Thoracic aorta (tissue), 2 donors: ENCODE results near the gene PBXIP1. TPM values are rescaled to one million over a fixed set of nuclear protein-coding genes. Genes with fewer than 3 reads are reported as not detected.

Experiments
- ATAC-seq: fragments of 150-250 bp; one replicate; pipeline ENCODE4 v1.8.0; 2017; ENCODE audit warnings: low read depth; ENCODE audit not compliant: insufficient number of reproducible peaks, low FRiP score
- DNase-seq: peaks from one replicate; pipeline ENCODE4 v3.0.0-alpha.2; 2020; ENCODE audit warnings: low spot score
- H3K27ac ChIP-seq, 2 donors: fragments of 200-600 bp; sonication (generic); 1 replicate in 1 of 2; 2 replicates in 1 of 2; pipeline ENCODE4 v1.5.1; 2016; ENCODE audit warnings: mild to moderate bottlenecking in 2 of 2, moderate library complexity in 2 of 2
- H3K27me3 ChIP-seq: fragments of 200-600 bp; sonication (generic); replicated peaks from 2 replicates; pipeline ENCODE4 v1.6.0; 2016; ENCODE audit warnings: mild to moderate bottlenecking; ENCODE audit not compliant: insufficient read depth
- H3K36me3 ChIP-seq: fragments of 200-600 bp; sonication (generic); one replicate; pipeline ENCODE4 v1.5.1; 2016
- H3K4me1 ChIP-seq, 2 donors: fragments of 200-600 bp; sonication (generic); 1 replicate in 1 of 2; 2 replicates in 1 of 2; pipeline versions ENCODE4 v1.5.1 to v1.6.0; 2016; ENCODE audit warnings: low read depth in 2 of 2, mild to moderate bottlenecking in 1 of 2; ENCODE audit not compliant: control insufficient read depth in 1 of 2
- H3K4me3 ChIP-seq: fragments of 200-600 bp; sonication (generic); 2 replicates; pipeline ENCODE4 v1.5.1; 2016; ENCODE audit warnings: mild to moderate bottlenecking
- H3K9me3 ChIP-seq: fragments of 200-600 bp; sonication (generic); 2 replicates; pipeline ENCODE4 v1.5.1; 2016
- CTCF ChIP-seq: fragments of 200-600 bp; sonication (generic); IDR thresholded peaks from one replicate; pipeline ENCODE4 v1.5.1; 2019; ENCODE audit warnings: antibody characterized with exemption
- total RNA-seq, 2 donors: library from RNA; depleted of rRNA; stranded (reverse); fragments of >200 nt; gene quantifications; one replicate each; pipeline versions ENCODE4 v1.1.0 to v1.2.3, GENCODE V29; 2016

The PBXIP1 gene
- total RNA-seq, 2 donors from 2014 or later: 185 to 227 TPM

- H3K9me3 ChIP-seq: no peaks in the 10 kb centered on the region
- peaks cover 24% of the 10 kb centered on the region for H3K36me3 ChIP-seq
- H3K4me3 ChIP-seq: no peak overlapping the region
- no peaks in the 10 kb centered on the region for H3K27me3 ChIP-seq
- no peak for TF ChIP-seq CTCF
- H3K27ac ChIP-seq: no peak overlapping the region
- DNase-seq: no peak
- peaks cover 9 to 25% of the 10 kb centered on the region in 2 donors for H3K4me1 ChIP-seq
- no peak for ATAC-seq
Measured at GRCh38 chr1:154948079-154948478, 7.8 kb downstream of the PBXIP1 start.

DNA sequence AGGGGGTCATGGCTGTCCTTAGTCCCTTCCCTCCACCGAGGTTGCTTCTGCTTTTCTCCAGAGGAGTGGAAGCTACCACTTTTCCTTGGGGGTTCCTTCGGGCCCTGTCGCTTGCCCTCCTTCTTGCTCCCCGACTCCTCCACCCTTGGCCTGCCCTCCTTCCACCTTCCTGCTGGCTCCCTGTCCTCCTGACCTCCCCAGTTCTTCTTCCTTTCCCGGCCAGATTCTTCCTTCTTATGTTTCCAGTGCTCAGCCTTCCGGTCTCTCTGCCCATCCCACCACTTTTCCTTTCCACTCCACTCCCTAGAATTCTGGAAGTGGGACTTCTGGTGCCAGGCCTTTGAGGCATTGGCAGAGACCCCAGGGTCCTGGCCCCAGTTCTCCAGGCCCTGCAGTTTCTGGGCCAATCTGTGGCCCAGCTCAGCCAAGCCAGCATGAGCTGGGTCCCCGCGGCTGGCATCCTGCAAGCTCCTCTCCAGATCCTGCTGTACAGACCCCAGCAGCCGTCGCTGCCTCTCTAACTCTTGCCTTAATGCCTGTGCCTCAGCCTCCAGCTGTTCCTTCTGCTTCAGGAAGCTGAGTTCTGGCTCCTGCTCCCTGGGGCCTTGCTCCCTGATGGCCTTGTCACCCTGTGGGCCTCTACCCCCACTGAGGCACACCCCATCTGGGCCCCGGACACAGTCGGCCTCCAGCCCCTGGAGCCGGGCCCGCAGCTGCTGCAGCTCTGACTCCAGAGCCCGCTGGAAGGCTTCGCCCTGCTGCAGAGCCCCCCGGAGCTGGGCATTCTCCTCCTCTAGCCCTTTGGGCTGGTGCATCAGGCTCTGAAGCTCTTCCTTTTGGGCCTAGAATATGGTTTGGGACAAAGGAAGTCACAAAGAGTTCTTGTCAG is 9.7 kb downstream of the PBXIP1 start:
- H3K27me3 ChIP-seq: no peaks in the 10 kb centered on the region
- no peak for TF ChIP-seq CTCF
- H3K4me1 ChIP-seq: peaks cover 4 to 11% of the 10 kb centered on the region in 2 donors
- H3K4me3 ChIP-seq: no peak overlapping the region
- no peak overlapping the region for H3K27ac ChIP-seq
- no peak for ATAC-seq
- H3K9me3 ChIP-seq: no peaks in the 10 kb centered on the region
- peaks cover 24% of the 10 kb centered on the region for H3K36me3 ChIP-seq
- DNase-seq: no peak

DNA sequence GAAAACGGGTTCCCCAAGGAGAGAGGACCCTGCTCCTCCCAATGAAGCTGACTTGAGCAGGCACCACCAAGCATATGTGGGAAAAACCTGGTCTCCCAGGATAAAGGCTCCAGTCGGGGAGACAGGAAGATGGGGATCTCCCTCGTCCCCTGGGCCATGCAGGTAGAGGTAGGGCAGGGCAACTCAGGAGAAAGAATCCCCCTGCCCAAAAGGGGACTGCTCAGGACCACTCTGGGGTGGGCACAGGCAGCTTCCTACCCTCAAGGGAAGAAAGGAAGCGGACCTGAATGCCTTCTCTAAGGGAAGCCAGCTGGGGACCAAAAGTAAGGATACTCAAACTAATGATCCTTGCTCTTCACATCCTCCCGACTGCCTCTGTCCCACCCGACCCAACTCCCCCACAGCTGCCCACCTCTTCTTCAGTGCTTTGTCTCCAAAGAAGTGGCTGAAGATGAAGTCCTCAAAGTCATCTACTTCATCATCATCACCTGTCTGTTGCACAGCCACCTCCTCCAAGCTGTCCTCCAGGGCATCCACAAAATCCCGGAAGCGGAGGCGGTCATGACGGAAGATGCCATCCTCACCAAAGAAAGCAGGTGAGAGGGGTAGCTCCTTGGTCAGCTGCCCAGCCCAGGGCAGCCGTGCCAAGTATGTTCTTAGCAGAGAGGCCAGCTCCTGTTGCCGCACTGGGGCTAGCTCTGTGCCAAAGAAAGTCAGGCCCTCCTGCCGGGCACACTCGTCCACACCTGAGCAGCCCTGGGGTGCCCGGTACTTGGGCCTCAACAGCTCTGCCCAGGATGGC is 10.5 kb downstream of the PBXIP1 start:
- H3K4me1 ChIP-seq: peaks cover 4 to 11% of the 10 kb centered on the region in 2 donors
- peaks cover 17% of the 10 kb centered on the region for H3K36me3 ChIP-seq
- no peaks in the 10 kb centered on the region for H3K9me3 ChIP-seq
- no peak for TF ChIP-seq CTCF
- DNase-seq (no peak), ATAC-seq (no peak)
- no peak overlapping the region for H3K4me3 ChIP-seq
- H3K27me3 ChIP-seq: no peaks in the 10 kb centered on the region
- no peak overlapping the region for H3K27ac ChIP-seq

GRCh38 chr1:154944401-154945159 is 11.3 kb downstream of the PBXIP1 start:
- no peaks in the 10 kb centered on the region for H3K27me3 ChIP-seq
- TF ChIP-seq CTCF: no peak
- H3K4me3 ChIP-seq: no peak overlapping the region
- H3K9me3 ChIP-seq: no peaks in the 10 kb centered on the region
- peaks cover 17% of the 10 kb centered on the region for H3K36me3 ChIP-seq
- ATAC-seq (no peak), DNase-seq (no peak)
- H3K27ac ChIP-seq: no peak overlapping the region
- peaks cover 4 to 17% of the 10 kb centered on the region in 2 donors for H3K4me1 ChIP-seq
